CD4-positive, alpha-beta T cell (primary cell): ENCODE data around the gene SELPLG. TPM values are rescaled to one million over a fixed set of nuclear protein-coding genes. Genes with fewer than 3 reads are reported as not detected.

ENCODE experiments used
- ATAC-seq: fragments of 200-7000 bp; cut with Tn5 transposase; one replicate; pipeline ENCODE4 v1.10.0; 2022; ENCODE audit warnings: mild to moderate bottlenecking; ENCODE audit not compliant: poor library complexity
- CTCF ChIA-PET: fragments of 350-600 bp; sonication (Branson Sonifier 250); formaldehyde crosslinking; loops from one replicate; lab custom pipeline; 2021; ENCODE audit warnings: antibody characterized with exemption, inconsistent platforms; lab: Charles Lee
- POLR2A ChIA-PET: fragments of 350-600 bp; sonication (Branson Sonifier 250); formaldehyde crosslinking; loops from one replicate; lab custom pipeline; 2021; ENCODE audit warnings: antibody characterized with exemption, inconsistent platforms; lab: Charles Lee
- DNase-seq, 14 experiments: peaks; one replicate each; pipeline ENCODE4 v3.0.0-alpha.2; 2013 to 2020; ENCODE audit warnings: mixed read lengths in 2 of 14
- H3K27ac ChIP-seq, 2 donors: one replicate each; pipeline versions ENCODE4 v1.5.1 to v1.7.0; 2013; ENCODE audit warnings: low read length in 2 of 2, low read depth in 1 of 2, mild to moderate bottlenecking in 1 of 2
- H3K27me3 ChIP-seq, 2 experiments: 1 replicate in 1 of 2; 2 replicates in 1 of 2; pipeline versions ENCODE4 v1.6.1 to v1.7.0; 2013; ENCODE audit warnings: low read length in 2 of 2, control low read depth in 1 of 2, mild to moderate bottlenecking in 1 of 2, moderate library complexity in 1 of 2; ENCODE audit not compliant: insufficient read depth in 2 of 2, control insufficient read depth in 1 of 2
- H3K36me3 ChIP-seq: one replicate; pipeline ENCODE4 v1.6.1; 2013; ENCODE audit warnings: low read length, control low read depth; ENCODE audit not compliant: insufficient read depth
- H3K4me1 ChIP-seq: one replicate; pipeline ENCODE4 v1.6.1; 2013; ENCODE audit warnings: low read length, control low read depth; ENCODE audit not compliant: insufficient read depth
- H3K4me3 ChIP-seq: one replicate; pipeline ENCODE4 v1.5.1; 2013; ENCODE audit warnings: mild to moderate bottlenecking, low read length, moderate library complexity
- H3K9me3 ChIP-seq, 2 experiments: 1 replicate in 1 of 2; 2 replicates in 1 of 2; pipeline versions ENCODE4 v1.6.1 to v1.7.0; 2013; ENCODE audit warnings: low read length in 2 of 2, mild to moderate bottlenecking in 2 of 2, control low read depth in 1 of 2, moderate library complexity in 1 of 2; ENCODE audit not compliant: control insufficient read depth in 1 of 2, insufficient read depth in 1 of 2
- H3K27ac Mint-ChIP-seq: one replicate; pipeline ENCODE4 v1.8.0; 2020; ENCODE audit warnings: mixed read lengths
- H3K27me3 Mint-ChIP-seq: one replicate; pipeline ENCODE4 v1.8.0; 2021; ENCODE audit warnings: mixed read lengths
- H3K36me3 Mint-ChIP-seq: one replicate; pipeline ENCODE4 v1.8.0; 2021; ENCODE audit warnings: low read depth, mixed read lengths
- H3K4me1 Mint-ChIP-seq: one replicate; pipeline ENCODE4 v1.8.0; 2021; ENCODE audit warnings: low read depth, mixed read lengths
- H3K4me3 Mint-ChIP-seq: one replicate; pipeline ENCODE4 v1.8.0; 2020; ENCODE audit warnings: mild to moderate bottlenecking, mixed read lengths
- H3K9me3 Mint-ChIP-seq: one replicate; pipeline ENCODE4 v1.8.0; 2020; ENCODE audit warnings: mixed read lengths
- CTCF ChIP-seq: fragments of 200-600 bp; IDR thresholded peaks from one replicate; pipeline ENCODE4 v1.8.0; 2022; ENCODE audit warnings: antibody characterized with exemption, mild to moderate bottlenecking
- intact Hi-C, 2 experiments: fragments of 100-400 bp; cut with DNase I in 1 of 2; cut with micrococcal nuclease in 1 of 2; formaldehyde crosslinking; loops; one replicate each; pipeline versions ENCODE4 v1.15.1 to v1.9.0; 2023 to 2025; cut with DNase I, micrococcal nuclease
- total RNA-seq, 174 experiments: library from RNA in 2 of 174; stranded (reverse) in 2 of 174; gene quantifications; one replicate each; pipeline ENCODE4 v1.2.3 and lab custom pipeline; 2021 to 2026

Gene SELPLG
- total RNA-seq, 2 experiments from 2014 or later = 25.7 to 27.8 TPM

GRCh38 chr12:108645686-108646599 is 12.2 kb upstream of the SELPLG start:
- Mint-ChIP-seq H3K27ac (peak overlapping the region; percentile 80), H3K27me3 (no peaks in the 10 kb centered on the region), H3K4me3 (peak overlapping the region; percentile 68), H3K36me3 (no peaks in the 10 kb centered on the region), H3K4me1 (peaks cover 31% of the 10 kb centered on the region), H3K9me3 (no peaks in the 10 kb centered on the region)
- Histone ChIP-seq H3K36me3 (no peaks in the 10 kb centered on the region), H3K27me3 (no peaks in the 10 kb centered on the region), H3K27ac (peak overlapping the region in 1 of 2 donors; percentile 18), H3K4me1 (peaks cover 32% of the 10 kb centered on the region), H3K4me3 (no peak overlapping the region), H3K9me3 (no peaks in the 10 kb centered on the region)
- no peak for TF ChIP-seq CTCF
- peak; percentile 29 for ATAC-seq
- ChIA-PET POLR2A (interaction anchor here (0.8 to 4.4 kb wide), 11 partner anchors 12 to 211 kb away, joined by 3 to 70 read pairs (median 4); partner anchors contain the start of genes ISCU, SART3, SELPLG and SSH1), CTCF (interaction anchor here (1.7 to 2.3 kb wide), 5 partner anchors 11 to 158 kb away, joined by 5 to 16 read pairs (median 8); partner anchors contain the start of gene SELPLG)
- intact Hi-C loops = no loop called here
- no peak for DNase-seq

- intact Hi-C loops = no loop called here
- no peaks in the 10 kb centered on the region for H3K27me3 Mint-ChIP-seq
- Histone ChIP-seq H3K36me3 (no peaks in the 10 kb centered on the region), H3K4me3 (no peak overlapping the region), H3K9me3 (no peaks in the 10 kb centered on the region), H3K27ac (no peak overlapping the region), H3K27me3 (no peaks in the 10 kb centered on the region), H3K4me1 (peaks cover 36% of the 10 kb centered on the region)
- TF ChIP-seq CTCF = no peak
- H3K36me3 Mint-ChIP-seq = no peaks in the 10 kb centered on the region
- no peaks in the 10 kb centered on the region for H3K9me3 Mint-ChIP-seq
- H3K4me3 Mint-ChIP-seq = no peak overlapping the region
- ChIA-PET CTCF (interaction anchor here (1.2 kb wide), 1 partner anchor 20 kb away, joined by 5 read pairs; no protein-coding TSS in a partner anchor), POLR2A (interaction anchor here (4.4 kb wide), 1 partner anchor 11 kb away, joined by 70 read pairs; the partner anchor contains the start of gene SELPLG)
- H3K4me1 Mint-ChIP-seq = peaks cover 31% of the 10 kb centered on the region
- H3K27ac Mint-ChIP-seq = peak overlapping the region; percentile 80
- ATAC-seq (no peak), DNase-seq (no peak)
These were observed 11.1 kb upstream of the SELPLG start for GRCh38 chr12:108644811-108645120.

GRCh38 chr12:108643941-108644810 is 10.5 kb upstream of the SELPLG start:
- no peak overlapping the region for H3K27ac Mint-ChIP-seq
- ATAC-seq (no peak), DNase-seq (no peak)
- POLR2A ChIA-PET = interaction anchor here (4.4 kb wide), 1 partner anchor 10 kb away, joined by 70 read pairs; the partner anchor contains the start of gene SELPLG
- CTCF ChIA-PET = interaction anchor here (1.2 kb wide), 1 partner anchor 21 kb away, joined by 5 read pairs; no protein-coding TSS in a partner anchor
- Histone ChIP-seq H3K4me1 (peaks cover 36% of the 10 kb centered on the region), H3K4me3 (no peak overlapping the region), H3K36me3 (no peaks in the 10 kb centered on the region), H3K27ac (no peak overlapping the region), H3K9me3 (no peaks in the 10 kb centered on the region), H3K27me3 (no peaks in the 10 kb centered on the region)
- intact Hi-C loops = no loop called here
- TF ChIP-seq CTCF = no peak
- peaks cover 31% of the 10 kb centered on the region for H3K4me1 Mint-ChIP-seq
- no peaks in the 10 kb centered on the region for H3K36me3 Mint-ChIP-seq
- no peaks in the 10 kb centered on the region for H3K9me3 Mint-ChIP-seq
- no peak overlapping the region for H3K4me3 Mint-ChIP-seq
- no peaks in the 10 kb centered on the region for H3K27me3 Mint-ChIP-seq
